GM23248 (cell line): Measurements from ENCODE around the gene FARS2.

Experiments used
- EZH2 ChIP-seq: fragments of 200-600 bp; sonication (generic); IDR thresholded peaks from 2 replicates; pipeline ENCODE4 v1.6.1; 2018; ENCODE audit warnings: antibody characterized with exemption, mild to moderate bottlenecking; ENCODE audit not compliant: insufficient read depth, poor library complexity, severe bottlenecking
- EZH2phosphoT487 ChIP-seq: fragments of 200-600 bp; sonication (generic); IDR thresholded peaks from 2 replicates; pipeline ENCODE4 v1.6.1; 2018; ENCODE audit warnings: antibody characterized with exemption, moderate library complexity, mild to moderate bottlenecking, low read depth; ENCODE audit not compliant: insufficient read depth

DNA sequence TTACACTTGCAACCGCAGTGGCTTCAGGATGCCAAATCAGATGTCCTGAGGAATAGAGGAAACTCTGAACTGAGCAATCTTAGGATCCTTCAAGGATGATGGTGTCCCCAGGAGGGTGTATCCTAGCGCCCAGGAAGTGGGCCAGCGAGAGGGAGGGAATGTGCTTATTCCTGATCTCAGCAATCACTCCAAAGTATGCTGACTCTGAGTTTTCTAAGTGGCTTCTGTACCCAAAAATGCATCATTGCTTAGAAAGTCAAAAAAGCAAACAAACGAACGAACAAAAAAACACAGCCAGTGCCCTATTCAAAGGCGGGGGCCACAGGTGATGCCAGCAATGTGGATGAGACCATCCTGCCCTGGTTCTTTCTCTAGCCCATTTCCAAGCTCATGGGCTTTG is 514.8 kb downstream of the FARS2 start:
- TF ChIP-seq EZH2phosphoT487 (no peak), EZH2 (no peak)
